ENCODE results near the gene AREG. TPM values are rescaled to one million over a fixed set of nuclear protein-coding genes. Genes with fewer than 3 reads are reported as not detected.
"Not testable (repeated sequence)": the region's sequence is repeated elsewhere in the genome, so short reads cannot be mapped to it uniquely, and the experiment has no call there.

Gene AREG
- total RNA-seq = 10 to 100 TPM in 1 of 2 donors, 1 to 10 TPM in 1; 4.6 to 22.8 TPM
- long read RNA-seq, partial matches to known transcripts = 1 of 1 reads
- long read RNA-seq, other reads (novel, unspliced or antisense) = 0 of 1 reads

- intact Hi-C loops (cut with DNase I) = loop anchor here in 1 of 2 donors (5.0 kb wide), 1 partner anchor 87 kb away; no protein-coding TSS in a partner anchor
- ATAC-seq = peak; percentile 93 to 96
- DNase-seq = peak; percentile 89
Measured at GRCh38 chr4:74444891-74445642, at the start of gene AREG. Gene AREG, plus strand, starts transcription at chr4:74445136. Its CDS starts 210 bp downstream, at chr4:74445346.

- no peak for ATAC-seq
- intact Hi-C loops (cut with DNase I) = no loop called here
- DNase-seq = no peak
Measured at GRCh38 chr4:74395633-74396032, 49.3 kb upstream of the AREG start.

GRCh38 chr4:74397748-74398426 is 47.0 kb upstream of the AREG start:
- no peak for ATAC-seq
- no peak for DNase-seq
- intact Hi-C loops (cut with DNase I) = no loop called here

GRCh38 chr4:74398894-74399589 is 45.9 kb upstream of the AREG start:
- ATAC-seq; DNase-seq; intact Hi-C loops (cut with DNase I): not testable (repeated sequence)

GRCh38 chr4:74400395-74400794 is 44.5 kb upstream of the AREG start:
- intact Hi-C loops (cut with DNase I) = no loop called here
- no peak for DNase-seq

GRCh38 chr4:74402692-74403456 is 42.1 kb upstream of the AREG start:
- ATAC-seq (peak in 1 of 2 donors; percentile 75), DNase-seq (no peak)
- intact Hi-C loops (cut with DNase I) = no loop called here

More at GRCh38 chr4:74400395-74400794, 44.5 kb upstream of the AREG start:
- ATAC-seq = no peak

- DNase-seq (no peak), ATAC-seq (no peak)
- intact Hi-C loops (cut with DNase I) = no loop called here
Measured at GRCh38 chr4:74407891-74408290, 37.0 kb upstream of the AREG start.

GRCh38 chr4:74408639-74409038 is 36.3 kb upstream of the AREG start:
- DNase-seq (no peak), ATAC-seq (no peak)
- intact Hi-C loops (cut with DNase I) = no loop called here

GRCh38 chr4:74410272-74410671 is 34.7 kb upstream of the AREG start:
- ATAC-seq = no peak
- intact Hi-C loops (cut with DNase I) = no loop called here
- no peak for DNase-seq

GRCh38 chr4:74412225-74412624 is 32.7 kb upstream of the AREG start:
- DNase-seq = no peak
- intact Hi-C loops (cut with DNase I) = no loop called here
- no peak for ATAC-seq

- intact Hi-C loops (cut with DNase I) = no loop called here
- DNase-seq = no peak
- no peak for ATAC-seq
Measured at GRCh38 chr4:74413265-74413664, 31.7 kb upstream of the AREG start.

- intact Hi-C loops (cut with DNase I) = no loop called here
- no peak for DNase-seq
- no peak for ATAC-seq
Measured at GRCh38 chr4:74414149-74414809, 30.7 kb upstream of the AREG start.

- intact Hi-C loops (cut with DNase I) = no loop called here
- no peak for DNase-seq
Measured at GRCh38 chr4:74415602-74416300, 29.2 kb upstream of the AREG start.

GRCh38 chr4:74418063-74418670 is 26.8 kb upstream of the AREG start:
- ATAC-seq (peak in 1 of 2 donors; percentile 75), DNase-seq (no peak)
- intact Hi-C loops (cut with DNase I) = no loop called here

More at GRCh38 chr4:74415602-74416300, 29.2 kb upstream of the AREG start:
- no peak for ATAC-seq

GRCh38 chr4:74420863-74421262 is 24.1 kb upstream of the AREG start:
- intact Hi-C loops (cut with DNase I) = no loop called here

GRCh38 chr4:74423104-74423503 is 21.8 kb upstream of the AREG start:
- peak; percentile 98 for ATAC-seq
- intact Hi-C loops (cut with DNase I) = no loop called here
- peak; percentile 70 for DNase-seq

More at GRCh38 chr4:74420863-74421262, 24.1 kb upstream of the AREG start:
- DNase-seq (no peak), ATAC-seq (no peak)

GRCh38 chr4:74424111-74424510 is 20.8 kb upstream of the AREG start:
- DNase-seq = no peak
- no peak for ATAC-seq
- intact Hi-C loops (cut with DNase I) = no loop called here

Measured in left cardiac atrium (tissue), 4 donors.